K562 (cell line): ENCODE results near the gene CDS1. TPM values are rescaled to one million over a fixed set of nuclear protein-coding genes. Genes with fewer than 3 reads are reported as not detected.

Source experiments
- ATAC-seq: fragments of 200-7000 bp; cut with Tn5 transposase; 3 replicates; pipeline ENCODE4 v1.9.1; 2020; ENCODE audit warnings: moderate library complexity
- BruUV-seq: library from RNA; stranded (reverse); fragments of 400-500 nt; replicated peaks from 2 replicates; lab custom pipeline; 2021; lab: Mats Ljungman, UMichigan
- CTCF ChIA-PET: fragments of 300-600 bp; formaldehyde crosslinking; extraction: SDS; loops from one replicate; lab custom pipeline; 2021; ENCODE audit warnings: low intra/inter-chr PET ratio; lab: Yijun Ruan, JAX
- POLR2A ChIA-PET: fragments of 300-600, 350-650 bp; sonication (Branson Sonifier 250); formaldehyde crosslinking; extraction: SDS; loops from one replicate; lab custom pipeline; 2021; ENCODE audit warnings: antibody characterized with exemption, inconsistent platforms; lab: Yijun Ruan, JAX
- DNase-seq, 4 experiments: peaks; one replicate each; pipeline versions ENCODE4 v3.0.0 to v3.0.0-alpha.2; 2011 to 2018; ENCODE audit warnings: low spot score in 3 of 4, mixed read lengths in 3 of 4; ENCODE audit errors: extremely low read depth in 1 of 4
- FAIRE-seq: peaks from 2 replicates; lab custom pipeline; 2011; peaks lifted over from hg19 to GRCh38; lab: Jason Lieb, UNC
- H2AFZ ChIP-seq: 2 replicates; pipeline ENCODE4 v1.6.0; 2011; ENCODE audit warnings: low read depth, low read length, control low read depth, inconsistent platforms
- H3K27ac ChIP-seq: fragments of 200-600 bp; 3 replicates; pipeline ENCODE4 v1.8.0; 2011; ENCODE audit warnings: low read depth, mild to moderate bottlenecking, control low read depth, inconsistent platforms, low read length, moderate library complexity, mixed read lengths; ENCODE audit errors: extremely low read depth
- H3K27me3 ChIP-seq, 2 experiments: fragments of 300-600 bp in 1 of 2; 2 replicates in 1 of 2; 3 replicates in 1 of 2; pipeline versions ENCODE4 v1.6.0 to v1.8.0; 2011; ENCODE audit warnings: inconsistent platforms in 2 of 2, low read length in 2 of 2, mild to moderate bottlenecking in 1 of 2, mixed read lengths in 1 of 2, moderate library complexity in 1 of 2; ENCODE audit not compliant: control insufficient read depth in 2 of 2, insufficient read depth in 2 of 2
- H3K36me3 ChIP-seq: fragments of 300-600 bp; 3 replicates; pipeline ENCODE4 v1.8.0; 2011; ENCODE audit warnings: mild to moderate bottlenecking, low read length, inconsistent platforms; ENCODE audit not compliant: control insufficient read depth, insufficient read depth
- H3K4me1 ChIP-seq, 2 experiments: fragments of 200-600 bp in 1 of 2; replicated peaks in 1 of 2; 2 replicates in 1 of 2; 3 replicates in 1 of 2; pipeline versions ENCODE4 v1.5.1 to v1.8.0; 2011; ENCODE audit warnings: inconsistent platforms in 2 of 2, low read length in 2 of 2, mild to moderate bottlenecking in 1 of 2, mixed read lengths in 1 of 2, moderate library complexity in 1 of 2; ENCODE audit not compliant: control insufficient read depth in 2 of 2, insufficient read depth in 2 of 2
- H3K4me2 ChIP-seq: 2 replicates; pipeline ENCODE4 v1.6.1; 2011; ENCODE audit warnings: low read length, control low read depth, inconsistent platforms, mixed read lengths; ENCODE audit not compliant: insufficient read depth
- H3K4me3 ChIP-seq: fragments of 200-600 bp; sonication (generic), shearing (Covaris generic); 2 replicates; pipeline ENCODE4 v1.5.1; 2016; ENCODE audit warnings: control low read depth, inconsistent platforms
- H3K79me2 ChIP-seq: fragments of 200-600 bp; 3 replicates; pipeline ENCODE4 v1.8.0; 2011; ENCODE audit warnings: low read length, inconsistent platforms; ENCODE audit not compliant: control insufficient read depth, insufficient read depth
- H3K9ac ChIP-seq, 2 experiments: 2 replicates each; pipeline versions ENCODE4 v1.6.0 to v1.6.1; 2011; ENCODE audit warnings: low read depth in 2 of 2, low read length in 2 of 2, control low read depth in 1 of 2, inconsistent platforms in 1 of 2, mild to moderate bottlenecking in 1 of 2, mixed read lengths in 1 of 2; ENCODE audit not compliant: insufficient read depth in 1 of 2
- H3K9me1 ChIP-seq: one replicate; pipeline ENCODE4 v1.6.0; 2011; ENCODE audit warnings: inconsistent platforms, mild to moderate bottlenecking, low read length, moderate library complexity; ENCODE audit not compliant: control insufficient read depth, insufficient read depth
- H3K9me3 ChIP-seq: replicated peaks from 2 replicates; pipeline ENCODE4 v1.5.1; 2011; ENCODE audit warnings: low read depth, low read length, inconsistent platforms; ENCODE audit not compliant: control insufficient read depth, insufficient read depth
- H4K20me1 ChIP-seq: replicated peaks from 2 replicates; pipeline ENCODE4 v1.6.1; 2011; ENCODE audit warnings: low read length, inconsistent platforms, mixed read lengths; ENCODE audit not compliant: control insufficient read depth, insufficient read depth
- ARNT ChIP-seq, 2 experiments: fragments of 450-650 bp; IDR thresholded peaks; 2 replicates each; pipeline ENCODE4 v1.6.1; 2016; ENCODE audit warnings: mild to moderate bottlenecking in 1 of 2
- BRD4 ChIP-seq: fragments of 200-600 bp; sonication (generic); IDR thresholded peaks from 2 replicates; pipeline ENCODE4 v1.6.1; 2017; ENCODE audit warnings: inconsistent platforms
- GMEB1 ChIP-seq: fragments of 250-450 bp; sonication (Bioruptor Pico); IDR thresholded peaks from 2 replicates; pipeline ENCODE4 v1.4.0; 2020; ENCODE audit warnings: mild to moderate bottlenecking
- HMGN3 ChIP-seq: IDR thresholded peaks from 2 replicates; pipeline ENCODE4 v1.6.1; 2011; ENCODE audit warnings: borderline replicate concordance, low read depth, mild to moderate bottlenecking, mixed read lengths, low read length; ENCODE audit not compliant: insufficient read length; ENCODE audit errors: extremely low read depth
- ILK ChIP-seq: fragments of 450-650 bp; IDR thresholded peaks from 2 replicates; pipeline ENCODE4 v1.6.1; 2016; ENCODE audit warnings: missing genetic modification characterization, low read depth, mild to moderate bottlenecking, missing compliant biosample characterization, moderate library complexity, borderline replicate concordance
- NUFIP1 ChIP-seq: fragments of 450-650 bp; IDR thresholded peaks from 2 replicates; pipeline ENCODE4 v1.6.1; 2018; ENCODE audit not compliant: partially characterized antibody
- RBM17 ChIP-seq: fragments of 200-400 bp; formaldehyde crosslinking; IDR thresholded peaks from 2 replicates; pipeline ENCODE4 v1.6.1; 2017; ENCODE audit warnings: low read depth, mild to moderate bottlenecking, low read length, borderline replicate concordance
- SUPT5H ChIP-seq: fragments of 450-650 bp; IDR thresholded peaks from 2 replicates; pipeline ENCODE4 v1.6.1; 2016
- ZC3H8 ChIP-seq: fragments of 450-650 bp; IDR thresholded peaks from 2 replicates; pipeline ENCODE4 v1.6.1; 2017
- ZNF232 ChIP-seq: sonication (generic); formaldehyde crosslinking; IDR thresholded peaks from 2 replicates; pipeline ENCODE4 v1.8.0; 2022; ENCODE audit warnings: mild to moderate bottlenecking, missing genetic modification reagents
- ZNF77 ChIP-seq: fragments of 250-450 bp; sonication (Bioruptor Pico); IDR thresholded peaks from 2 replicates; pipeline ENCODE4 v1.5.0; 2020
- WGBS: fragments of 100-300 bp; shearing (Covaris generic); methylation state at CpG from one replicate; pipeline ENCODE4 v1.1.6; 2016; ENCODE audit warnings: low coverage, mixed read lengths; ENCODE audit not compliant: insufficient coverage; ENCODE audit errors: missing lambda C conversion rate; 5-methylcytosine and 5-hydroxymethylcytosine counted together
- in situ Hi-C: fragments of 300-500 bp; cut with MboI; formaldehyde crosslinking; loops from 4 replicates; pipeline ENCODE4 v1.15.0; 2018; ENCODE audit warnings: inconsistent platforms, mixed read lengths
- intact Hi-C: fragments of 100-400 bp; cut with micrococcal nuclease; formaldehyde crosslinking; loops from 2 replicates; pipeline ENCODE4 v1.14.2; 2022
- polyA plus RNA-seq, 8 experiments: library from polyadenylated mRNA; depleted of rRNA in 4 of 8; stranded (reverse) in 5 of 8; unstranded in 3 of 8; fragments of >200 nt; fragmentation: Nextera tagmentation in 2 of 8; fragmentation: Illumina TruSeq in 1 of 8; extraction: Ambion mirVana in 2 of 8; extraction: Trizol in 1 of 8; gene quantifications; 2 replicates each; pipeline versions ENCODE4 v1.2.1 to v1.2.3, GENCODE V29; 2011 to 2014; ENCODE audit warnings: inconsistent platforms in 1 of 8, missing spikeins in 1 of 8
- total RNA-seq, 7 experiments: library from RNA; depleted of rRNA in 6 of 7; stranded (reverse); fragments of >200 nt in 6 of 7; fragmentation: Illumina TruSeq in 2 of 7; extraction: Trizol in 2 of 7; gene quantifications; 2 replicates each; pipeline versions ENCODE4 v1.2.1 to v1.2.3, GENCODE V29; 2011 to 2021; ENCODE audit warnings: low replicate concordance in 1 of 7

Gene CDS1
- total and polyA plus RNA-seq, 9 of the 15 experiments (the other 6 are each of a cell fraction or from before 2014, with no cell fraction given), result 0.04 to 0.42 (median 0.15) TPM

GRCh38 chr4:84680956-84681355, 98.0 kb downstream of the CDS1 start:
- Histone ChIP-seq H3K27me3 (no peaks in the 10 kb centered on the region), H3K9me1 (no peaks in the 10 kb centered on the region), H3K79me2 (no peaks in the 10 kb centered on the region), H3K36me3 (no peaks in the 10 kb centered on the region), H3K4me1 (peaks cover 0 to 14% of the 10 kb centered on the region in 2 experiments; a peak in 4 of 5 replicates), H3K9me3 (no peaks in the 10 kb centered on the region), H3K4me2 (no peak overlapping the region), H2AFZ (no peak overlapping the region), H3K4me3 (no peak overlapping the region), H3K27ac (no peak overlapping the region), H4K20me1 (no peaks in the 10 kb centered on the region), H3K9ac (no peak overlapping the region)
- ChIA-PET POLR2A (no interaction called here), CTCF (no interaction called here)
- no TSS peak for BruUV-seq
- 55% methylated on average over 4 of the region's 4 CpGs for whole genome bisulfite sequencing
- intact Hi-C loops (no loop called here), in situ Hi-C loops (no loop called here)
- ATAC-seq (no peak), FAIRE-seq (no peak), DNase-seq (no peak)
- TF ChIP-seq ZNF232 (CRISPR knock-in tag) (no peak), ARNT (IDR thresholded peaks at IDR 0.05) (no peak), ZNF77 (CRISPR knock-in tag) (no peak), NUFIP1 (no peak), GMEB1 (CRISPR knock-in tag) (no peak), RBM17 (no peak), SUPT5H (no peak), ILK (tag) (no peak), ZC3H8 (no peak), HMGN3 (no peak), BRD4 (no peak)
